ENCODE results near the gene SARDH.

Gene SARDH

GRCh38 chr9:133702798-133703590, 35.2 kb downstream of the SARDH start:
- DNase-seq (ENCODE audit: low read depth in 2 of 2) = no peak

GRCh38 chr9:133701981-133702797, 36.0 kb downstream of the SARDH start:
- DNase-seq (ENCODE audit: low read depth in 2 of 2) = peak; percentile 35 to 37

GRCh38 chr9:133701321-133701980, 36.7 kb downstream of the SARDH start:
- DNase-seq (ENCODE audit: low read depth in 2 of 2) = no peak

- DNase-seq (ENCODE audit: low read depth in 2 of 2) = no peak
These were observed 37.3 kb downstream of the SARDH start for GRCh38 chr9:133700819-133701320.

- no peak for DNase-seq (ENCODE audit: low read depth in 2 of 2)
These were observed 38.6 kb downstream of the SARDH start for GRCh38 chr9:133699546-133699945.

- no peak for DNase-seq (ENCODE audit: low read depth in 2 of 2)
These were observed 42.1 kb downstream of the SARDH start for GRCh38 chr9:133696071-133696472.

- DNase-seq (ENCODE audit: low read depth in 2 of 2) = no peak
These were observed 43.5 kb downstream of the SARDH start for GRCh38 chr9:133694686-133695085.

GRCh38 chr9:133693703-133694529, 44.2 kb downstream of the SARDH start:
- DNase-seq (ENCODE audit: low read depth in 2 of 2) = no peak

- no peak for DNase-seq (ENCODE audit: low read depth in 2 of 2)
These were observed 45.0 kb downstream of the SARDH start for GRCh38 chr9:133693116-133693515.

- no peak for DNase-seq (ENCODE audit: low read depth in 2 of 2)
These were observed 45.7 kb downstream of the SARDH start for GRCh38 chr9:133692364-133692985.

GRCh38 chr9:133691626-133692363, 46.4 kb downstream of the SARDH start:
- no peak for DNase-seq (ENCODE audit: low read depth in 2 of 2)

GRCh38 chr9:133691191-133691590, 47.0 kb downstream of the SARDH start:
- no peak for DNase-seq (ENCODE audit: low read depth in 2 of 2)

GRCh38 chr9:133690081-133690561, 48.0 kb downstream of the SARDH start:
- no peak for DNase-seq (ENCODE audit: low read depth in 2 of 2)

GRCh38 chr9:133689151-133689763, 48.9 kb downstream of the SARDH start:
- no peak for DNase-seq (ENCODE audit: low read depth in 2 of 2)

GRCh38 chr9:133687856-133688761, 50.0 kb downstream of the SARDH start:
- DNase-seq (ENCODE audit: low read depth in 2 of 2) = no peak

- DNase-seq (ENCODE audit: low read depth in 2 of 2) = no peak
These were observed 51.2 kb downstream of the SARDH start for GRCh38 chr9:133686642-133687575.
